GM12891 (cell line): ENCODE results near the gene ACVRL1.

Source experiments
- POLR2A ChIP-seq: IDR thresholded peaks from 2 replicates; pipeline ENCODE4 v1.6.1; 2011; ENCODE audit warnings: low read depth, low read length, control low read depth
- POU2F2 ChIP-seq: IDR thresholded peaks from 2 replicates; pipeline ENCODE4 v1.6.1; 2011; ENCODE audit warnings: low read depth, mild to moderate bottlenecking, control low read depth, low read length, moderate library complexity
- SPI1 ChIP-seq: IDR thresholded peaks from 2 replicates; pipeline ENCODE4 v1.6.1; 2011; ENCODE audit warnings: low read depth, low read length, control low read depth

DNA sequence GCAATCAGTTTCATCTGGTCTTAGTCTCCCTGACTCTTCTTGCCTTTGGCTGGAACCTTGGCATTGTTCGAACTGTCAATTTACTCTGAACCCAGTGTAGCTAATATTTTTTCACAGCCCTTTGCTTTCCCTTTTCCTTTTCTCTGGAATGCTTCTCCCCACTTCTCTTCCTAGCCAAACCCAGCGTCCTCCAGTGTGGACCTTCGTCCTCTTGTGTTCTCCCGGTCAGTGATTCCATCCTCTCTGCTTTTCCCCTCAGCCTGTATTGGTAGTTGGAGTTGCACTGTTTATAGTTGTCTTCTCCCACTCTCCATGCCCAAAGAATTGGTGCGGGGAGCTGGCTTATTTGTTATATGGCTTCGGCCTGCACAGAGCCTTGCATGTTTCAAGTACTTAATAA, 53.6 kb downstream of the ACVRL1 start:
- TF ChIP-seq POLR2A (no peak), SPI1 (no peak), POU2F2 (no peak)
